Hepatocyte (in vitro differentiated cells): ENCODE measurements around the gene HADH.

Source experiments
- EZH2 ChIP-seq: fragments of 200-600 bp; sonication (generic); IDR thresholded peaks from 2 replicates; pipeline ENCODE4 v1.6.1; 2016; ENCODE audit warnings: antibody characterized with exemption, mild to moderate bottlenecking, borderline replicate concordance
- EZH2phosphoT487 ChIP-seq: fragments of 200-600 bp; sonication (generic); IDR thresholded peaks from one replicate; pipeline ENCODE4 v1.6.1; 2018; ENCODE audit warnings: antibody characterized with exemption, mild to moderate bottlenecking, low read depth, moderate library complexity; ENCODE audit not compliant: unreplicated experiment, severe bottlenecking
- TF ChIP-seq, protein P1 (sequence below): fragments of 200-600 bp; sonication (generic); IDR thresholded peaks from 2 replicates; pipeline ENCODE4 v1.5.1; 2016; ENCODE audit warnings: antibody characterized with exemption, mild to moderate bottlenecking; ENCODE audit not compliant: poor library complexity

GRCh38 chr4:108078024-108078733 is 88.5 kb downstream of the HADH start:
- TF ChIP-seq, protein P1, sequence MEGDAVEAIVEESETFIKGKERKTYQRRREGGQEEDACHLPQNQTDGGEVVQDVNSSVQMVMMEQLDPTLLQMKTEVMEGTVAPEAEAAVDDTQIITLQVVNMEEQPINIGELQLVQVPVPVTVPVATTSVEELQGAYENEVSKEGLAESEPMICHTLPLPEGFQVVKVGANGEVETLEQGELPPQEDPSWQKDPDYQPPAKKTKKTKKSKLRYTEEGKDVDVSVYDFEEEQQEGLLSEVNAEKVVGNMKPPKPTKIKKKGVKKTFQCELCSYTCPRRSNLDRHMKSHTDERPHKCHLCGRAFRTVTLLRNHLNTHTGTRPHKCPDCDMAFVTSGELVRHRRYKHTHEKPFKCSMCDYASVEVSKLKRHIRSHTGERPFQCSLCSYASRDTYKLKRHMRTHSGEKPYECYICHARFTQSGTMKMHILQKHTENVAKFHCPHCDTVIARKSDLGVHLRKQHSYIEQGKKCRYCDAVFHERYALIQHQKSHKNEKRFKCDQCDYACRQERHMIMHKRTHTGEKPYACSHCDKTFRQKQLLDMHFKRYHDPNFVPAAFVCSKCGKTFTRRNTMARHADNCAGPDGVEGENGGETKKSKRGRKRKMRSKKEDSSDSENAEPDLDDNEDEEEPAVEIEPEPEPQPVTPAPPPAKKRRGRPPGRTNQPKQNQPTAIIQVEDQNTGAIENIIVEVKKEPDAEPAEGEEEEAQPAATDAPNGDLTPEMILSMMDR = no peak
- TF ChIP-seq EZH2 (no peak), EZH2phosphoT487 (no peak)
